Stimulated activated CD4-positive, alpha-beta T cell treated with anti-CD3 and anti-CD28 coated beads, Interleukin-4, amount 100 ng/mL, for 24 hours (primary cell): ENCODE results near the gene SFMBT1.
A peak's percentile ranks its signal among the peaks of the same experiment; 100 is the strongest.
"Not testable (repeated sequence)": the region's sequence is repeated elsewhere in the genome, so short reads cannot be mapped to it uniquely, and the experiment has no call there.

Experiments used
- DNase-seq: peaks from one replicate; pipeline ENCODE4 v3.0.0-alpha.2; 2020

The SFMBT1 gene

GRCh38 chr3:53072653-53073552 lies 27.0 kb upstream of the SFMBT1 start:
- peak; percentile 87 for DNase-seq

- DNase-seq: no peak
These were observed 26.1 kb upstream of the SFMBT1 start for GRCh38 chr3:53071882-53072431.

DNA sequence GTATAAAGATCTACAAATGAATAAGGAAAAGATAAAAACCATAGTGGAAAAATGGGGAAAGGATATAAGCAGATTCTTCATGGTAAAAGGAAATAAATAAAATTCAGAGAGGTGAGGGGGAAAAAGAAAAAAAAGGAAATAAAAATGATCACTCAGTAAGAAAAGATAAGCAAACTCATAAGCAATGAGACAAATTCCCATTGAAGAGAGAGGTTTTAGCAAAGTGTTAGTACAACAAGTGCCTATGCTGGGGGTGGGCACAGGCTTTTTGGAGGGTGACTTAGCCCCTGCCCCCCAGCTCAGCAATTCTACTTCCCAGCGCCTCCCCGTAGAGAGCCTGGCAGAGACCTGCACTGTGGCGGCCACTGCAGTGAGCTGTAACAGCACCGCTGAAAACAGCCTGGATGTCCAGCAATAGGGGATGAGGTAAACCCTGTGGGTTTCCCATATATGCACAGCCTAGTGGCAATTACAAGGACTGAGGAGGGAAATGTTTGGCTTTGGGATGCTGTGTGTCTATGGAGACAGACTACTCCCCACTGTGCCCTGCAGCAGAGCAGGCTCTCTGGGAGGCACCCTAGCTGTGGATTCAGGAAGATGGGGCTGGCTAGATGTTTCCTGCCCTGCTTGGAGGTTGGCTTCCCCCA lies 23.7 kb upstream of the SFMBT1 start:
- DNase-seq: no peak

- no peak for DNase-seq
These were observed 22.3 kb upstream of the SFMBT1 start for GRCh38 chr3:53068176-53068575.

DNA sequence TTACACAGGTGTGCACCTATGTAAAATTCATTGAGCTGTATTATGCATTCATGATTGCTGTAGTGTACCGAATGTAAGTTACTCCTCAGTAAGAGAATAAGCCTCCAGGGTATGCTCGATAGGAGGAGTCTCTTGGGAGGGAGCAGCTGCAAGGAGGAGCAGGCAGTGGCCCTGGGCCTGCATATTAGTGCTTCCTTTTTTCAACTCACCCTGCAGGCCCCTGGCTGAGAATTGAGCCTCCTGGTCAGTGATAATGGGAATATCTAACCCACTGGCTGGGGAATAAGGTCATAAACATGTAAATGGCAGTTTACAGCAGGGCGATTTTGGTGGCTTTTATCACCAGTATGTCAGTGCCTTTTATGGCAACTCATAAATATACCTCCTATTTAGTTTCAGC lies 21.7 kb upstream of the SFMBT1 start:
- DNase-seq: no peak

- no peak for DNase-seq
These were observed 20.1 kb upstream of the SFMBT1 start for GRCh38 chr3:53065841-53066480.

DNA sequence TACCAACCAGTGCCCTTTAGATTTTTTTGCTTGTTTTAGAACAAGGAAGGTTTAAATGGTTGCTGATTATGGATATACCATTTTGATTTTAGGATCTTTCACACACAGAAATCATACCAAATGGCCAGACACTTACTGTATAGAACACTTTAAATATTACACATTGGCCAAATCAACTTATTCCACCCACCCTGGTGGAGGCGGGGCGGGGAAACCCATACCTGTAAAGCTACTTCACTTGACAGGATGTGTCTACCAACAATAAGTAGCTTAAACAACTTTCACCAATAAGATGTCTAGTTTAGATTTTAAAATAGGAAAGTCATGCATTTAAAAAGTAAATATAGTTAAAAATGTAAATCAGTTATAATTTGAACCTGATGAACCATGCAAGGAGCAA lies 17.0 kb upstream of the SFMBT1 start:
- no peak for DNase-seq

GRCh38 chr3:53056442-53056841 lies 10.6 kb upstream of the SFMBT1 start:
- DNase-seq: no peak

DNA sequence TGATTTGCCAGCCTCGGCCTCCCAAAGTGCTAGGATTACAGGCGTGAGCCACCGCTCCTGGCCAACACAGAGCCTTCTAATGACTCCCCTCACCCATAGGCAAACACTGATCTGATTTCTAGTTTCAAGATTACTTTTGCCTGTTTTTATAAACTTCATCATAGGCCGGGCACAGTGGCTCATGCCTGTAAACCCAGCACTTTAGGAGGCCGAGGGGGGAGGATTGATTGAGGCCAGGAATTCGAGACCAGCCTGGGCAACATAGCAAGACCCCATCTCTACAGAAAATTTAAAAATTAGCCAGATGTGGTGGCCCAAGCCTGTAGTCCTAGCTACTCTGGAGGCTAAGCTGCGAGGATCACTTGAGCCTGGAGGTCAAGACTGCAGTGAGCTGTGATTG lies 8.4 kb upstream of the SFMBT1 start:
- not testable (repeated sequence) for DNase-seq

DNA sequence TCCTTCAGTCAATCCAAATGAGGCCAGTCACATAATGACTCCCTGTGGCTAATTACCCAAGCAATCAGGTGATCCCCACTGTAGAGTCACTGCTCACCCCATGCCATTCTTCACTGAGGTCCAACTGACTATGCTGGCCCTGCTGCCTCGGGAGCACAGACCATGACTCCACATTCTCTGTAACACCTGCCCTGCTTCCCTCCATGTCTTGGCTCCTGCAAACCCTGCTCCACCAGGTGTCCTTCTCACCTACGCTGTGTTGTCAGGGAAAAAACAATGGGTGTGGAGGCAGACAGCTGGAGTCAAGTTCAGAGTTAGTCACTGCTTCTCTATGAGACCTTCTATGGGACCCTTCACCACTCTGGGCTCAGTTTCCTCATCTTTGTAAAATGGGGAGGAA lies 6.1 kb upstream of the SFMBT1 start:
- DNase-seq: no peak

DNA sequence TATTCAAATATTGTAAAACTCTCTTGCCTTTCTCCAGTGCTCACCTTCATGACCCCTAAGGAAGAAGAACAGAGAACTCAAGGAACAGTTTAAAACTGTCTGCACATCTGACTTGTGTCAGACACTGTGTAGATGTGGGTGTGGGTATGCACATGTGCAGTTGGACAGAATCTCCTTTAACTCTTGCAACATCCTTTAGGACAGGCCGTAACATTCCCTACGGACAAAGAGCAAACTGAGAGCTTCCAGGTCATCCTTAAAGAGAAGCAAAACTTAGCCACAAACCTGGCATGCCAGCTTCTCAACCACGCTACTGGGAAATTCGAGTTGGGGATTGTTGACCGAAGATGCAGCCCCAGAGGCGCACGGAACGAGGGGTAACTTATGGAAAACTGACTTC lies 4.1 kb upstream of the SFMBT1 start:
- no peak for DNase-seq

DNA sequence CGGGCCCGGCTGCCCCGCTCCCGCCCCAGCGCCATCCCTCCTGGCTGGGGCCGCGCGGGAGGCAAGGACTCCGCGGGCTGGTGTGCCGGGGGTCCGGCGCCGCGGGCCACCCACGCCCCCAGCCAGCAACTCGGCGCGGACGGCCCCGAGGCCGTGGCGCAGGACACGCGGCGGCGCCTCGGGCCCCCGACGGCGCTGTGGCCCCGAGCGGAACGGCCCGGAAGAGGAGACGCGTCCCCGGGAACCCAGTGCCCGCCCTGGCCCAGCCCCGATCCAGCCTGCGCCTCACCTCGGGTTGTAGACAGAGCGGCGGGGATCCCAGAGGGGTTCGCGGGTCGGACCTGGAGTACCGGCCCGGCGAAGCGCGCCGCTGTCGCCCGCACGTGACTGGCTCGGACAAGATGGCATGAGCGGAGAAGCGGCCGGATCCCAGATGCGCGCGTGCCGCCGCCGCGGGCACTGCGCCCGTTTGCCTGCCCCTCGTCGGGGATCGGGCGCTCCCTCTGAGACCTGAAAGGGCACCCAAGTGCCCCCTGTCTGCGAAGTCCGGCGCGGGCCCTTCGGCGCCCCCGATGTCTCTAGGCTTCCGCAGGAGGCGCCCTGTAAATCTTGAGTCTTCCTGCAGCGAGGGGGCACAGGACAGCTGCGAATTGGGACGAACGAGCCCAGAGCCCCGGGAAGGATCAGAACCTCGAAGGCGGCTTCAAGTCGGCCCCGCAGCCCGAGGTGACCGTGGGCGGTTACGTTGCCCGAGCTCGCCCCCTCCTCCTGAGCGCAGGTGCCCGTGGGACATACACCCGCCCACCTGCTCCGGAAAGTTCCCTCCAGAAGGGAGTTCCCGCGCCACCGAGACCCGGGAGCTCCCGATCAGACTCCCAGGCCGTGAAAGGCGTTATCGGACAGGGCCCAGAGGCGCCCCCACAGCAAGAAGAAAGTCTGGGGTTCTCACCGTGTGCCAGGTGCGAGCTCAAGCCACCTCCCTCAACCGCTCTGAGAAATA lies 598 bp upstream of the SFMBT1 start:
- DNase-seq: peak; percentile 52

DNA sequence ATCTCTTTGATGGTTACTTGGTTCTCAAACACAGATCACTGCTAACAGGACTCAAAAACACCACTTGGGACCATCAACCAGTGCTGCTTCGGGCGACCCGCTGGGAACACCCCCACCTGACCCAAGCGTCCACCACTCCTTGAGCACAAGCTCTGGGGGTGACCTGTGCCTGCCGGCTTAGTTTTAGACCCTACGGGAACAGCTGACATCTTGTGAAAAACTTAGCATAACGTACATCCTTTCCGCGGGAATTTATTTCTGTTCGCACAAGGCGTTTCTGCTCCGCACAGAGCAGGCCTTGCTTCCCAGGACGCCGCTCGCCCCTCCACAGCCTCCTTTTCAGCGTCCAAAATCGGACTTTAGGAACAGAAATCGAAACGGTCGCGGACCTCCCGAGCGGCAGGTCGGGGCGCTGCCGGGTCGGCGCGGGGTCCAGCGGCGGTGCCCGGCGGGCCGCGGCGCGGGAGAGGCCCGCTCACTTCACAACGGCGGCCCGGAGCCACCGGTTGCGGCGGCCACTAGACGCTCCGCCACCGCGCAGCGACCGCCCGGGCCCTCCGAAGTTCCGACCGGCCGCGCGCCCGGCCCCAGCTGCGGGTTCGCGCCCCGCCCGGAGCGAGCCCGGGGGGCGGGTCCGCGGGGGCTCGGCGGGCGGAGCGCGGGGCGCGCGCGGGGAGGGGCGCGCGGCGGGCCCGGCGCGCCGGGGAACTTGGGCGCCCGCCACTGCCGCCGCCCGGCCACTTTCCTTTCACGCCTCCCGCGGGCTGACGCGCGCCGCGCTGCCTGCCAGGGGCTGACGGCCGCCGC lies 959 bp downstream of the SFMBT1 start:
- peak; percentile 55 for DNase-seq

DNA sequence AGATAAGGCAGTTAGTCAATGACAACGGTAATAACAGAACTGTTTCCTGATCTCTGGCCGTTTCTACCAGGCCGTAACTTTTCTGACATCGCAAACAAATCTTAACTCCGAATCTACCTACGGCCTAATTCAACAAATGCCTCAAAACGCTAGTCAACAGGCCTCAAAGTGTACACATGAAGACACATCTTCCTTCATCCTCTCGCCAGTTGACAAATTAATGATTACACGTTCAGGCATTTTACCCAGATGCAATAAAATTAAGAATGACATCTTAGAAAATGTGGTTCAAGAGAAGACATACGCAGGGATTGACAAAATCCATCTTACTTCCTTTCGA lies 1.5 kb downstream of the SFMBT1 start:
- DNase-seq: no peak

- DNase-seq: no peak
These were observed 2.1 kb downstream of the SFMBT1 start for GRCh38 chr3:53043738-53044137.

DNA sequence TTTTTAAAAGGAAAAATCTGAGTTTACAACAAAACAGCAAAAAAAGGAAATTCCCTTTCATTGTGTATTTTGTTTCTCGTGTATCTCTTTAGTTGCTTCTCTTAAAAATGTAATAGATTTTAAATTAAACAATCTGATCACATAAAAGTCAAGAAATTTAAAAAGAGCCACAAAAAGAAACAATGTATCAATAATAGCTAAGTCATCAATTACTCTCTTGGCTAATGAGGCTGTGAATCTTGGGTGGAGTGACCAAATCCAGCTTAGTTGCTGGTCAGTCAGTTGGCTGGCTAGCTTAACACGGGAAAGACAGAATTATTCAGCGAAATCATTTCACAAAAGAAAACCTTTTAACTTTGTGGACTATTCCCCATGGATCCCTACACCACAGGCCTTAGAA lies 3.2 kb downstream of the SFMBT1 start:
- no peak for DNase-seq

GRCh38 chr3:53040351-53040820 lies 5.5 kb downstream of the SFMBT1 start:
- no peak for DNase-seq

- DNase-seq: no peak
These were observed 6.5 kb downstream of the SFMBT1 start for GRCh38 chr3:53039376-53039752.

GRCh38 chr3:53038679-53039375 lies 7.0 kb downstream of the SFMBT1 start:
- no peak for DNase-seq

- DNase-seq: no peak
These were observed 9.9 kb downstream of the SFMBT1 start for GRCh38 chr3:53035825-53036619.
